ENCODE results near the gene SPAG5. TPM values are rescaled to one million over a fixed set of nuclear protein-coding genes. Genes with fewer than 3 reads are reported as not detected.

Gene SPAG5
- total RNA-seq, 1 donor from 2014 or later, result 42.0 TPM

DNA sequence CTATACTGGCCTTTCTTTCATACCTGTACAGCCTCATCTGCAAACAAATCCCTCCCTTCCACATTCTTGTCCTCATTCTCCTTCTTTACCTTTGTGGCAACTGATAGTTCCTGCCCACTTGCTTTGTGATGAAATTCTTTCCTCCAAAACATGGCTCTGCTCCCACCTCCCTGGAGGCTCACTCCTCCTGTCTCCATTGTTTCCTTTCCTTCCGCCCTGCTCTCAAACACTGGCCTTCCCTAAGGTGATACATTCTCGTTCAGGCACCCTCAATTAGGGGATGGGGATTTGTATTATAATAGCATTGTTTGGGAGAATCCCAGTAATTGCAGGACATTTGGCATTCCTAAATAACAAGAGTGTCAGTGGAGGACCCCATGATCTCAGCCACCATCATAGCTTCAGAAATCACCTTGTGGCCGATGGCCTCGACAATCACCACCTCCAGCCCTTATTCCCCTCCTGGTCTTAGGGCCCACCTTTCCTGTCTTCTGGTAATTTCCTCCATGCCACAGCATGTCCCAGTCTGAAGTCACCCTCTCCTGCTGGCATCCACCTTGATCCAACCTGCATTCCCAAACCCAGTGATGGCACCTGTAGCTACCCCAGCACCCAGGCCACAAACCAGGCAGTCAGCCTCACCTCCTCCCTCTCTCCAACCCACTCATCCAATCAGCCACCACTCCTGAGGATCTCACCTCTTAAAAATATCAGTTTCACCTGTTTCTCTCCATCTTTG, 54.3 kb downstream of the SPAG5 start:
- DNase-seq (ENCODE audit: low spot score in 2 of 2, unreplicated experiment in 2 of 2), result no peak
- H3K4me3 Mint-ChIP-seq, result no peak overlapping the region
- TF ChIP-seq CTCF (IDR thresholded peaks at IDR 0.05; ENCODE audit: unreplicated experiment), result no peak
- H3K27me3 Mint-ChIP-seq (ENCODE audit: low read depth), result no peaks in the 10 kb centered on the region
- H3K9me3 Mint-ChIP-seq, result no peaks in the 10 kb centered on the region
- H3K27ac Mint-ChIP-seq, result no peak overlapping the region
- H3K36me3 Mint-ChIP-seq, result peaks cover 2% of the 10 kb centered on the region
- peaks cover 5% of the 10 kb centered on the region for H3K4me1 Mint-ChIP-seq

GRCh38 chr17:28541439-28541838, 57.4 kb downstream of the SPAG5 start:
- H3K4me1 Mint-ChIP-seq, result no peaks in the 10 kb centered on the region
- H3K27me3 Mint-ChIP-seq (ENCODE audit: low read depth), result peaks cover 2% of the 10 kb centered on the region
- no peak overlapping the region for H3K27ac Mint-ChIP-seq
- no peak for DNase-seq (ENCODE audit: low spot score in 2 of 2, unreplicated experiment in 2 of 2)
- no peak overlapping the region for H3K4me3 Mint-ChIP-seq
- no peak for TF ChIP-seq CTCF (IDR thresholded peaks at IDR 0.05; ENCODE audit: unreplicated experiment)
- no peaks in the 10 kb centered on the region for H3K9me3 Mint-ChIP-seq
- no peaks in the 10 kb centered on the region for H3K36me3 Mint-ChIP-seq

DNA sequence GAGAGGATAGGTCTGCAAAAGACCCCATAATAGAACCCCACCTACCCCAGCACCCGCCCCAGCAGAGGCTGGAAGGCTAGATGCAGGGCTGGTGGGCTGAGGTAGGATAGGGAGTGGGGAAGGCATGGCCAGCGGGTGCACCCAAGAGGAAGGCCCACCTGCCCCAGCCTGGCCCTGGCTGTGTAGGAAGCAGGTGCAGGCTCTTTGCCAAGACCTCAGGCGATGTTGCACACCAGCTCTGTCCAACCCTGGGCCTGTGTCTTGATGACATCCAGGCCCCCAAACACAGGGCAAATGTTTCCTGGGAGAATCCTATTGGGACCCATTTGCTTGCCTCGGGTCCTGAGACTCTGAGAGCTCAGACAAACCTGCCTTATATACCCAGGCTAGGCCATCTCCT, 58.6 kb downstream of the SPAG5 start:
- no peaks in the 10 kb centered on the region for H3K9me3 Mint-ChIP-seq
- H3K27me3 Mint-ChIP-seq (ENCODE audit: low read depth), result peaks cover 2% of the 10 kb centered on the region
- no peak overlapping the region for H3K27ac Mint-ChIP-seq
- H3K4me1 Mint-ChIP-seq, result no peaks in the 10 kb centered on the region
- TF ChIP-seq CTCF (IDR thresholded peaks at IDR 0.05; ENCODE audit: unreplicated experiment), result no peak
- no peak for DNase-seq (ENCODE audit: low spot score in 2 of 2, unreplicated experiment in 2 of 2)
- H3K4me3 Mint-ChIP-seq, result no peak overlapping the region
- no peaks in the 10 kb centered on the region for H3K36me3 Mint-ChIP-seq

- peaks cover 2% of the 10 kb centered on the region for H3K27me3 Mint-ChIP-seq (ENCODE audit: low read depth)
- H3K4me1 Mint-ChIP-seq, result no peaks in the 10 kb centered on the region
- H3K4me3 Mint-ChIP-seq, result no peak overlapping the region
- H3K9me3 Mint-ChIP-seq, result no peaks in the 10 kb centered on the region
- no peak overlapping the region for H3K27ac Mint-ChIP-seq
- no peak for TF ChIP-seq CTCF (IDR thresholded peaks at IDR 0.05; ENCODE audit: unreplicated experiment)
- no peaks in the 10 kb centered on the region for H3K36me3 Mint-ChIP-seq
- DNase-seq (ENCODE audit: low spot score in 2 of 2, unreplicated experiment in 2 of 2), result no peak
Observed at GRCh38 chr17:28538296-28538895, 60.4 kb downstream of the SPAG5 start.

- DNase-seq (ENCODE audit: low spot score in 2 of 2, unreplicated experiment in 2 of 2), result no peak
- Mint-ChIP-seq H3K4me3 (no peak overlapping the region), H3K4me1 (no peaks in the 10 kb centered on the region), H3K9me3 (no peaks in the 10 kb centered on the region), H3K36me3 (no peaks in the 10 kb centered on the region), H3K27ac (no peak overlapping the region), H3K27me3 (ENCODE audit: low read depth) (peaks cover 2% of the 10 kb centered on the region)
- no peak for TF ChIP-seq CTCF (IDR thresholded peaks at IDR 0.05; ENCODE audit: unreplicated experiment)
Observed at GRCh38 chr17:28537219-28537610, 61.6 kb downstream of the SPAG5 start.
